HG03442 (cell line): Measurements from ENCODE around the gene DIPK1B.
"Not testable (repeated sequence)": the region's sequence is repeated elsewhere in the genome, so short reads cannot be mapped to it uniquely, and the experiment has no call there.

Experiments
- ATAC-seq: cut with Tn5 transposase; IDR thresholded peaks from one replicate; pipeline ENCODE4 v1.9.1; 2021; ENCODE audit warnings: mild to moderate bottlenecking, moderate library complexity; ENCODE audit not compliant: unreplicated experiment

DIPK1B gene

DNA sequence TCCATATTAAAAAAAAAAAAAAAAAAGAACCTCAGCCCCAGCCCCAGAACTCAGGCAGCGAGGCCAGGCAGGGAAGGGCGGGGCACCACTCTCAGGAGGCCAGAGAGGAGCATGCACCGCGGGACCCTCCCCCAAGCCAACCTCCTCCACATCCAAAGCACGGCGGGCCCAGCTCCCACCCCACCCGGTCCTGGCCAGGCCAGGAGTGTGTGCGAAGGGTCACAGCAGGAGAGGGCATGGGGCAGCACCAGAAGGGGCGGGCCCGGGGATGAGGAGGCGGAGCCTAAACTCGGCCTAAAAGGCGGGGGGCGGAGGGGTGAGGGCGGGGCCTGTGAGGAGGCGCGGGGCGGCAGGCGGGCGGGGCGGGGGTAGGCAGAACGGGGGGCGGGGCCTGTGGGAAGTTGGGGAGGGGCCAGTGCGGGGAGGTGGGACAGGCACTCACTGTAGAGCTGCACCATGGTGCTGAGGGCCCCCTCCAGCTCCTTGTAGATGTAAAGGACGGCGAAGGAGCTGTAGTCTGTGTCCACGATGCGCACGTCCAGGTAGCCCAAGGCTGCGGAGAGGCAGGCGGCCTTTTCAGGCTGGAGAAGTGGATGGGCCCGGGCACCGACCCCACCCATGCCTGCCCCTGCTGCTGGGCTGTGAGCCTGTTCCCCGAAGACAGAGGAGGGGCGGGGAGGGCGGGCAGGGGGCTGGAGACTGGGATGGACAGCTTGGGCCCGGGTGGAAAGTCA lies 50.7 kb downstream of the DIPK1B start:
- ATAC-seq: no peak

DNA sequence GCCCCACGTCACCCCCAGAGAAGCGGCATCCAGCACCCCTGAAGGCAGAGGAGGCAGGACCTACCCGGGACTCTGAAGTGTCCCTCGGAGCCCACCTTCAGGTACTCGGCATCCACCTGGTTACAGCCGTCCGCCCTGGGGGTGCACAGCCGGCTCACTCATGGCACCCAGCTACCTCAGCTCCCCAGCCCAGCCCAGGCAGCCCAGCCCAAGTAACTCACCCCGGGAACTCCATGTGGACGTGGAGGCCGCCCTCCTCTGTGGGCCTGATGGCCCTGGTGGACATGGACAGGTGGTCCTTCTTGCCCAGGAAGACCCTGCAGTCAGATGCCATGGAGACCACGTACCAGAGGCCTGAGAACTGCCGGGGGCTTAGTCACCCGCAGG lies 51.3 kb downstream of the DIPK1B start:
- no peak for ATAC-seq

DNA sequence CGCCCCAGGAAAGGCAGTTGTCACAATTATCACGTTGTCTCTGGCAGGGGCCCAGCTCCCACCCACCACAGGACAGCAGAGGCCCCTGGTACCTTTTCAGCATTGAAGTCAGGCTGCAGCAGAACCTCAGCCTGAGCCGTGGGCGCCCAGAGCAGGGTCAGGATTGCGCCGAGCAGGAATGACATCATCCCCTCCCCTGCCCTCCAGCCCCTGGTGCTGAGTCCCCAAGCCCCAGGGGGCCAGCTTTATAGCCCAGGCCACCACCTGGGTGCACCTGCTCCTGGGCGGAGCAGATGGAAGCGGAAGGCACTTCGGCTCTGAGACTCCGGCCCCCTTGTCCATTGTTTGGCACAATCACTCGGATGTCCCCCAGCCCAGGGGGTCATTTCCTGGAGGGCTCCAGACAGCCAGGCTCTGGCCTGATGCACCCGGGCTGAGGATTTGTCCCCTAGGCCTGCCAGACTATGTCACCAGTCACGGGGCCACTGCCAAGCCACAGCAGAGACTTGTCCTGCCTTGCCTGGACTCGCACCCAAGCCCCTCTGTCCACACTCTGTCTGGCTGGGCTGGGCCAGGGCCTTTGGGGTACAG lies 52.0 kb downstream of the DIPK1B start, which contains the start of gene LCN15:
Gene LCN15, minus strand, starts transcription at position 218 of the 591 bp plus-strand sequence. Its CDS starts 30 bp downstream, at position 188.
- no peak for ATAC-seq

DNA sequence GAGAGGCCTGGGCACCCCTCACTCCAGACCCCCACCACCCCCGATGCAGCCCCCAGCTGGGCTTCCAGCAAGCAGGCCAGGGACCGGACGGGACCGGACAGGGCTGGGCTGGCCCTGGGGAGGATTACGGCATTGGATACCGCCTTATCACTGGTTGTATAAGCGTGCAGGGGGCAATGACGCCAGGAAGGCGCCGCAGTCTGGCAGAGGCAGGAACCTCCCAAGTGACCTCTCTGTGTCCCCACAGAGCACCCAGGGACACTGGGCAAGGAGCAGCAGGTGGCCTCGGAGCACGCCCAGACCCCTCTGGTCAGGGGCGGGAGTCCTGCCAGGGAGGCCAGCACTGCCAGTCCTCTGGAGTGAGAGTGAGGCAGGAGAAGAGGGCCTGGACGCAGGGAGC lies 52.7 kb downstream of the DIPK1B start:
- no peak for ATAC-seq

DNA sequence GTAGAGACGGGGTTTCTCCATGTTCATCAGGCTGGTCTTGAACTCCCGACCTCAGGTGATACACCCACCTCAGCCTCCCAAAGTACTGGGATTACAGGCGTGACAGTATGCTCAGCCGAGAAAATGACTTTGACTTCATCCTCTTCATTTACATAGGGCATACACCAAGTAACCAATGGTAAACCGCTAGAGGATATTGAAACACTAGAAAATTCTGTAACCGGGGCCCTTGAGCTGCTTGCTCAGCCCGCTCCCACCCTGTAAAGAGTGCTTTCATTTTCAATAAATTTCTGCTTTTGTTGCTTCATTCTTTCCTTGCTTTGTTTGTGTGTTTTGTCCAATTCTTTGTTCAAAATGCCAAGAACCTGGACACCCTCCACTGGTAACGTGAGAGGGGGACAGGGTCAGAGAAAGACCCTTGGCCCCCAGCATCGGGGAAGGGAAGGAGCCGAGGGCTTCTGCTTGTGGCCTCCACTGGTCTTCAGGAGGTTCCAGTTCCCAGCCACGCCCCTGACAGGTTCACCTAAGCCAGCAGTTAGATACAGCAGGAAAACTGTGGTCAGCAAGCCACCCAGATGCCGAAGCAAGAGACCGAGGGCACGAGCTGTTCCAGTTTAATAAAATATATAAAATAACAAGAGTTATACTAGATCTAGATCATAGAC lies 53.5 kb downstream of the DIPK1B start:
- not testable (repeated sequence) for ATAC-seq

DNA sequence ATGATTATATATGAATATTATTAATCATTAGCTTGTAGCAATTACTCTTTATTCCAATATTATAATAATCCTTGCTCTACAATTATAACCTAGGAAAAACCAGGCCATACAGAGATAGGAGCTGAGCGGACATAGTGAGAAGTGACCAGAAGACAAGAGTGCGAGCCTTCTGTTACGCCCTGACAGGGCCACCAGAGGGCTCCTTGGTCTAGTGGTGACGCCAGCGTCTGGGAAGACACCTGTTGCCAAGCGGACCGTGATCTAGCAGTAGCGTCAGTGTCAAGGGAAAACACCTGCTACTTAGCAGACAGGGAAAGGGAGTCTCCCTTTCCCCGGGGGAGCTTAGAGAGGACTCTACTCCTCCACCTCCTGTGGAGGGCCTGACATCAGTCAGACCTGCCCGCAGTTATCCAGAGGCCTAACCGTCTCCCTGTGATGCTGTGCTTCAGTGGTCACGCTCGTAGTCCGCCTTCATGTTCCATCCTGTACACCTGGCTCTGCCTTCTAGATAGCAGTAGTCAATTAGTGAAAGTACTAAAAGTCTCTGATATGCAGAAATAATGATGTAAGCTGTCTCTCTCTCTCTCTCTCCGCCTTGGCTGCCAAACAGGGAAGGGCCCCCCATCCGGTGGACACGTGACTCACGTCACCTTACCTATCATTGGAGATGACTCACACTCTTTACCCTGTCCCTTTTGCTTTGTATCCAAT lies 54.2 kb downstream of the DIPK1B start:
- not testable (repeated sequence) for ATAC-seq

DNA sequence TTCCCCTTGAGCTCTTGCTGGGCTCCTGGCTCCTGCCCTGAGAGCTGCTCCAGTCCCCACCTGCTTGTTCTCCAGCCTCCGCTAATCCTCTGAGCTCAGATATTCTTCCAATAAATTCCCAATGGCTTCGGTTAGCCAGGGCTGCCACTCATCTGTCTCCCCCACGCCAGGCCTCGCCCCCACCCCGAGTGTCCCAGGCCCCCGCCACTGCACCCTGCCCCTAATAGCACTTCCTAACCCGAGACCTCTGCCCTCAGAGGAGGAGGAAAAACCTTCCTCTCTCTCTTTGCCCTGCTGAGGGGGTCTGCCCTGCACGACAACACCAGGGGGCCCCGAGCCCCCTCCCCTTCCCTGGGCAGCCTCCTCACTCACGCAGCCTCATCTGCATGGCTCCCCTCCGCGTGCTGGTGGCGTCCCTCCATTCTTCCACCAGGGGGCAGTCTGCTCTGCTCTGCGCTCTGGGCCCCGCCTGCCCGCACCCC lies 57.4 kb downstream of the DIPK1B start:
- no peak for ATAC-seq

DNA sequence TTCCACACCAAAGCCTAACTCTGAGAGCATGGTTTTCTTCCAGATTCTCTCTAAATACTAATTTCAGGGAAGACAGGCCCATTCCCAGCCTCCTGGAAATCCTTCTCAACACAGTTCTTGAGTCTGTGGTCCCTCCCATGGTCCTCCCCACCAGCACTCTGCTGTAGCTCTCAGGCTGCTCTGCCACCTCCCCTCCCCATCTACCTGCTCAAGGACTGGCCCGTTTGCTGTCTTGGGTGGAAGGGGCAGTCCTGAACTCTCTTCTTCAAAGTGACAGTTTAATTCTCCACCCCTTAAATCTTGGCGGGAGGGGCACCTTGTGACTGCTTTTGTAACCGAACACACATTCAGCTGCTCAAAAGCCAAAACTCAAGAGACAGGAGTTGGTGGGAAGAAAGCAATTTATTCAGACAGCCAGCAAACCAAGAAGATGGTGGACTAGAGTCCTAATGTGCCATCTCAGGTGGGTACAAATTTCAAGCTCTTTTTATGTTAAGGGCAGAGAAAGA lies 59.6 kb downstream of the DIPK1B start:
- no peak for ATAC-seq

DNA sequence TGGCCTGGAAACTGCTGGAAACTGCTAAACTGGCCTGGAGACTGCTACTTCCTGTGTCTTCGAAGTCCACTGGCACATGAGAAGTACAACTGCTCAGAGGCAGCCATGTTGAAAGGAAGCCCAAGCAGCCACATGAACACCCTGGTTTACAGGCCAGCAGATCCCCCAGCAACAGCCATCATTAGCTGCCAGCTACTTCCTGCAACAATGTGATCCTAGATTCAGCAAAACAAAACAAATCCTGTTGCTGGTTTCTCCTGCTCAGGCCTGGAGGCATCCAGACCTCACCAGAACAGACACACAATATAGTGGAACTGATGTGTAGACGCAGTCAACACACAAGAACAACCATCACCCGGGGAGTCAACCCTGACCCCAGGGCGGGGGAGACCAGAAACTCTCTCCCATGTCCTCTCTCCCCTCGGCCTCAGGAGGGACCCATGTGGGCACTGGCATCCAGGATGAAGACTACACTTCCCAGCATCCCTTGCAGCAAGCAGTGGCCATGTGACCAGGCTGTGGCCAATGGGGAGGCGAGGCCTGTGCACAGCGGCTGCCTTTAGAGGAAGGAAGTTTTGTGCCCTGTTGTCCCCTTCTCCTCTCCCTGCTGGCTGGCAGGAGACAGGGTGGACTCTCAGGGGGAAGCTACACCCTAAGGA lies 61.1 kb downstream of the DIPK1B start:
- no peak for ATAC-seq
